WTC11 (cell line): ENCODE measurements around the gene AGBL1. TPM values are rescaled to one million over a fixed set of nuclear protein-coding genes. Genes with fewer than 3 reads are reported as not detected.

Experiments used
- ATAC-seq: fragments of 200-7000 bp; cut with Tn5 transposase; 2 replicates; pipeline ENCODE4 v1.10.0; 2021; ENCODE audit warnings: mild to moderate bottlenecking, moderate library complexity
- CTCF ChIA-PET: fragments of 300-600 bp; sonication (Branson Sonifier 250); formaldehyde crosslinking; loops from one replicate; lab custom pipeline; 2021; ENCODE audit warnings: antibody characterized with exemption; lab: Charles Lee
- POLR2A ChIA-PET: fragments of 350-600 bp; sonication (Branson Sonifier 250); formaldehyde crosslinking; loops from one replicate; lab custom pipeline; 2021; ENCODE audit warnings: antibody characterized with exemption; lab: Charles Lee
- DNase-seq: peaks from one replicate; pipeline ENCODE4 v3.0.0; 2021; ENCODE audit warnings: low spot score
- H3K27ac Mint-ChIP-seq: 2 replicates; pipeline ENCODE4 v1.8.0; 2021; ENCODE audit warnings: mixed read lengths
- H3K27me3 Mint-ChIP-seq: 2 replicates; pipeline ENCODE4 v1.8.0; 2021; ENCODE audit warnings: low read depth, mild to moderate bottlenecking, moderate library complexity, mixed read lengths
- H3K36me3 Mint-ChIP-seq: 2 replicates; pipeline ENCODE4 v1.8.0; 2021; ENCODE audit warnings: mixed read lengths
- H3K4me1 Mint-ChIP-seq: 2 replicates; pipeline ENCODE4 v1.8.0; 2022; ENCODE audit warnings: mixed read lengths
- H3K4me3 Mint-ChIP-seq: 2 replicates; pipeline ENCODE4 v1.8.0; 2021; ENCODE audit warnings: mild to moderate bottlenecking, moderate library complexity, mixed read lengths
- H3K9me3 Mint-ChIP-seq: 2 replicates; pipeline ENCODE4 v1.8.0; 2021; ENCODE audit warnings: mixed read lengths
- AFF4 ChIP-seq: sonication (generic); formaldehyde crosslinking; IDR thresholded peaks from 2 replicates; pipeline ENCODE4 v1.8.1; 2023; ENCODE audit warnings: mild to moderate bottlenecking, missing genetic modification reagents, borderline replicate concordance
- ATF3 ChIP-seq: sonication (generic); formaldehyde crosslinking; conservative IDR thresholded peaks from 2 replicates; pipeline ENCODE4 v1.8.1; 2022; ENCODE audit warnings: mild to moderate bottlenecking, missing genetic modification reagents
- CBFB ChIP-seq: sonication (generic); formaldehyde crosslinking; IDR thresholded peaks from 2 replicates; pipeline ENCODE4 v1.8.1; 2022; ENCODE audit warnings: mild to moderate bottlenecking, low read depth, missing genetic modification reagents
- CREB1 ChIP-seq: sonication (generic); formaldehyde crosslinking; IDR thresholded peaks from 2 replicates; pipeline ENCODE4 v1.8.0; 2023; ENCODE audit warnings: mild to moderate bottlenecking, missing genetic modification reagents
- E2F1 ChIP-seq: sonication (generic); formaldehyde crosslinking; IDR thresholded peaks from 2 replicates; pipeline ENCODE4 v1.8.0; 2022; ENCODE audit warnings: mild to moderate bottlenecking, missing genetic modification reagents
- FOXP1 ChIP-seq: sonication (generic); formaldehyde crosslinking; IDR thresholded peaks from 2 replicates; pipeline ENCODE4 v1.8.0; 2022; ENCODE audit warnings: missing genetic modification reagents, mild to moderate bottlenecking, moderate library complexity, borderline replicate concordance
- HMGXB4 ChIP-seq: sonication (generic); formaldehyde crosslinking; IDR thresholded peaks from 2 replicates; pipeline ENCODE4 v1.8.1; 2023; ENCODE audit warnings: mild to moderate bottlenecking, moderate library complexity, missing genetic modification reagents
- IRF2 ChIP-seq: sonication (generic); formaldehyde crosslinking; IDR thresholded peaks from 2 replicates; pipeline ENCODE4 v1.8.0; 2022; ENCODE audit warnings: low read depth, missing genetic modification reagents, borderline replicate concordance
- MLX ChIP-seq: sonication (generic); formaldehyde crosslinking; IDR thresholded peaks from 2 replicates; pipeline ENCODE4 v1.8.1; 2023; ENCODE audit warnings: mild to moderate bottlenecking, missing genetic modification reagents, moderate library complexity
- MXD4 ChIP-seq: fragments of 250-450 bp; sonication (Bioruptor Pico); IDR thresholded peaks from 2 replicates; pipeline ENCODE4 v1.8.0; 2021; ENCODE audit warnings: mild to moderate bottlenecking, moderate library complexity, borderline replicate concordance
- NR1H2 ChIP-seq: sonication (generic); formaldehyde crosslinking; IDR thresholded peaks from 2 replicates; pipeline ENCODE4 v1.9.0; 2021; ENCODE audit warnings: mild to moderate bottlenecking, moderate library complexity, missing genetic modification reagents
- PRDM15 ChIP-seq: sonication (generic); formaldehyde crosslinking; IDR thresholded peaks from 2 replicates; pipeline ENCODE4 v1.8.0; 2022; ENCODE audit warnings: missing genetic modification reagents
- RELA ChIP-seq: sonication (generic); formaldehyde crosslinking; IDR thresholded peaks from 2 replicates; pipeline ENCODE4 v1.8.1; 2022; ENCODE audit warnings: missing genetic modification reagents, mild to moderate bottlenecking, borderline replicate concordance
- SMAD3 ChIP-seq: sonication (generic); formaldehyde crosslinking; IDR thresholded peaks from 2 replicates; pipeline ENCODE4 v1.8.0; 2022; ENCODE audit warnings: missing genetic modification reagents, mild to moderate bottlenecking, borderline replicate concordance
- TCF7 ChIP-seq: sonication (generic); formaldehyde crosslinking; IDR thresholded peaks from 2 replicates; pipeline ENCODE4 v1.8.0; 2022; ENCODE audit warnings: mild to moderate bottlenecking, low read depth, missing genetic modification reagents, moderate library complexity
- TEAD1 ChIP-seq: sonication (generic); formaldehyde crosslinking; IDR thresholded peaks from 2 replicates; pipeline ENCODE4 v1.8.0; 2022; ENCODE audit warnings: mild to moderate bottlenecking, missing genetic modification reagents
- ZBTB21 ChIP-seq: sonication (generic); formaldehyde crosslinking; IDR thresholded peaks from 2 replicates; pipeline ENCODE4 v1.8.1; 2023; ENCODE audit warnings: mild to moderate bottlenecking, missing genetic modification reagents, borderline replicate concordance
- ZBTB43 ChIP-seq: sonication (generic); formaldehyde crosslinking; IDR thresholded peaks from 2 replicates; pipeline ENCODE4 v1.8.1; 2023; ENCODE audit warnings: mild to moderate bottlenecking, missing genetic modification reagents
- ZMAT4 ChIP-seq: fragments of 250-450 bp; sonication (Bioruptor Pico); IDR thresholded peaks from 2 replicates; pipeline ENCODE4 v1.9.0; 2021; ENCODE audit warnings: mild to moderate bottlenecking
- ZNF138 ChIP-seq: sonication (generic); formaldehyde crosslinking; conservative IDR thresholded peaks from 2 replicates; pipeline ENCODE4 v1.8.1; 2022; ENCODE audit warnings: mild to moderate bottlenecking, moderate library complexity, missing genetic modification reagents
- ZNF317 ChIP-seq: sonication (generic); formaldehyde crosslinking; IDR thresholded peaks from 2 replicates; pipeline ENCODE4 v1.8.1; 2023; ENCODE audit warnings: low read depth, mild to moderate bottlenecking, moderate library complexity, missing genetic modification reagents, borderline replicate concordance
- ZNF671 ChIP-seq: fragments of 250-450 bp; sonication (Bioruptor Pico); IDR thresholded peaks from 2 replicates; pipeline ENCODE4 v1.8.0; 2021; ENCODE audit warnings: mild to moderate bottlenecking
- total RNA-seq: library from RNA; stranded (reverse); gene quantifications from 3 replicates; pipeline ENCODE4 v1.2.3, GENCODE V29; 2021

AGBL1 gene
- total RNA-seq, 1 experiment from 2014 or later, result not detected

GRCh38 chr15:86557018-86557550, 477.4 kb downstream of the AGBL1 start (continued):
- TF ChIP-seq E2F1 (CRISPR knock-in tag) (no peak), ZNF317 (no peak), MXD4 (CRISPR knock-in tag) (no peak), IRF2 (CRISPR knock-in tag) (no peak), TEAD1 (CRISPR knock-in tag) (no peak), AFF4 (no peak), FOXP1 (CRISPR knock-in tag) (no peak)

- ChIA-PET POLR2A (no interaction called here), CTCF (interaction anchor here (0.8 kb wide), 1 partner anchor 56 kb away, joined by 3 read pairs; no protein-coding TSS in a partner anchor)
- ATAC-seq, result no peak
- Mint-ChIP-seq H3K27me3 (no peaks in the 10 kb centered on the region), H3K4me1 (peaks cover 5% of the 10 kb centered on the region; the same call in 1 of the 2 replicates), H3K4me3 (no peak overlapping the region), H3K27ac (no peak overlapping the region), H3K9me3 (peaks cover 28% of the 10 kb centered on the region), H3K36me3 (peaks cover 17% of the 10 kb centered on the region)
- TF ChIP-seq NR1H2 (CRISPR knock-in tag) (no peak), ZNF671 (CRISPR knock-in tag) (no peak), CBFB (CRISPR knock-in tag) (no peak), E2F1 (CRISPR knock-in tag) (no peak), RELA (CRISPR knock-in tag) (no peak), PRDM15 (no peak), ATF3 (CRISPR knock-in tag) (no peak), ZBTB21 (no peak), MLX (CRISPR knock-in tag) (no peak), HMGXB4 (CRISPR knock-in tag) (no peak), ZNF138 (CRISPR knock-in tag) (no peak), TCF7 (CRISPR knock-in tag) (no peak), ZMAT4 (CRISPR knock-in tag) (no peak), SMAD3 (CRISPR knock-in tag) (no peak), ZBTB43 (CRISPR knock-in tag) (no peak), CREB1 (no peak)
- no peak for DNase-seq
Measured at GRCh38 chr15:86558252-86558651, 478.6 kb downstream of the AGBL1 start.
